GM12878 (cell line): ENCODE results near the gene WFDC11. TPM values are rescaled to one million over a fixed set of nuclear protein-coding genes. Genes with fewer than 3 reads are reported as not detected.
A peak's percentile ranks its signal among the peaks of the same experiment; 100 is the strongest.

Experiments
- ATAC-seq: fragments of 200-7000 bp; cut with Tn5 transposase; 3 replicates; pipeline ENCODE4 v1.9.1; 2020; ENCODE audit warnings: mild to moderate bottlenecking, moderate library complexity
- BruUV-seq: library from RNA; stranded (reverse); fragments of 400-500 nt; replicated peaks from 2 replicates; lab custom pipeline; 2021; lab: Mats Ljungman, UMichigan
- CTCF ChIA-PET: fragments of 300-600 bp; sonication (Branson Sonifier 250); formaldehyde crosslinking; extraction: SDS; loops from one replicate; lab custom pipeline; 2021; ENCODE audit warnings: inconsistent platforms; lab: Yijun Ruan, JAX
- POLR2A ChIA-PET: fragments of 350-600 bp; formaldehyde crosslinking; extraction: SDS; loops from one replicate; lab custom pipeline; 2021; ENCODE audit warnings: inconsistent platforms; lab: Charles Lee
- RAD21 ChIA-PET: fragments of 300-600 bp; sonication (Branson Sonifier 250); formaldehyde crosslinking; loops from one replicate; lab custom pipeline; 2023; ENCODE audit warnings: antibody characterized with exemption; ENCODE audit not compliant: unreplicated experiment; lab: Charles Lee
- SMC1A ChIA-PET: fragments of 300-600 bp; sonication (Branson Sonifier 250); formaldehyde crosslinking; loops from one replicate; lab custom pipeline; 2023; ENCODE audit not compliant: unreplicated experiment, uncharacterized antibody; lab: Charles Lee
- DNase-seq: peaks from one replicate; pipeline ENCODE4 v3.0.0-alpha.2; 2011; ENCODE audit warnings: low read depth, low spot score
- FAIRE-seq: peaks from 3 replicates; lab custom pipeline; 2011; peaks lifted over from hg19 to GRCh38; lab: Jason Lieb, UNC
- H2AFZ ChIP-seq: 2 replicates; pipeline ENCODE4 v1.6.0; 2011; ENCODE audit warnings: low read depth, low read length, control low read depth; ENCODE audit not compliant: control insufficient read depth
- H3K27ac ChIP-seq: 2 replicates; pipeline ENCODE4 v1.5.1; 2011; ENCODE audit warnings: control low read depth; ENCODE audit not compliant: control insufficient read depth, insufficient read depth
- H3K27me3 ChIP-seq, 2 experiments: replicated peaks in 1 of 2; 2 replicates each; pipeline versions ENCODE4 v1.6.0 to v1.6.1; 2011; ENCODE audit warnings: low read length in 1 of 2; ENCODE audit not compliant: control insufficient read depth in 2 of 2, insufficient read depth in 2 of 2
- H3K36me3 ChIP-seq, 2 experiments: 2 replicates each; pipeline ENCODE4 v1.5.1; 2011; ENCODE audit warnings: low read length in 1 of 2; ENCODE audit not compliant: control insufficient read depth in 2 of 2, insufficient read depth in 2 of 2
- H3K4me1 ChIP-seq: 2 replicates; pipeline ENCODE4 v1.6.1; 2011; ENCODE audit warnings: mild to moderate bottlenecking, low read length, moderate library complexity, mixed read lengths; ENCODE audit not compliant: control insufficient read depth, insufficient read depth
- H3K4me2 ChIP-seq: 2 replicates; pipeline ENCODE4 v1.6.0; 2011; ENCODE audit warnings: control low read depth; ENCODE audit not compliant: control insufficient read depth, insufficient read depth
- H3K4me3 ChIP-seq: fragments of 200-600 bp; sonication (generic); 2 replicates; pipeline ENCODE4 v1.5.1; 2016
- H3K79me2 ChIP-seq: 2 replicates; pipeline ENCODE4 v1.6.0; 2011; ENCODE audit warnings: low read length; ENCODE audit not compliant: control insufficient read depth, insufficient read depth
- H3K9ac ChIP-seq: 2 replicates; pipeline ENCODE4 v1.8.0; 2011; ENCODE audit warnings: low read length, control low read depth, mixed read lengths; ENCODE audit not compliant: control insufficient read depth, insufficient read depth
- H3K9me3 ChIP-seq: replicated peaks from 3 replicates; pipeline ENCODE4 v1.5.1; 2011; ENCODE audit warnings: mild to moderate bottlenecking, low read length; ENCODE audit not compliant: control insufficient read depth, insufficient read depth
- H4K20me1 ChIP-seq: 2 replicates; pipeline ENCODE4 v1.6.0; 2011; ENCODE audit not compliant: control insufficient read depth, insufficient read depth
- EP300 ChIP-seq, 2 experiments: fragments of 150-350 bp in 1 of 2; IDR thresholded peaks; 2 replicates each; pipeline ENCODE4 v1.6.1; 2011 to 2012; ENCODE audit warnings: low read depth in 2 of 2, low read length in 2 of 2, borderline replicate concordance in 1 of 2, improper control_type of control experiment in 1 of 2, inconsistent platforms in 1 of 2; ENCODE audit not compliant: control insufficient read depth in 1 of 2
- FOS ChIP-seq: IDR thresholded peaks from 3 replicates; pipeline ENCODE4 v1.6.1; 2011; ENCODE audit warnings: borderline replicate concordance; ENCODE audit not compliant: insufficient read length; ENCODE audit errors: extremely low read depth
- GATAD2B ChIP-seq: fragments of 450-650 bp; conservative IDR thresholded peaks from 2 replicates; pipeline ENCODE4 v1.6.1; 2017; ENCODE audit warnings: low read depth, mild to moderate bottlenecking, moderate library complexity
- LARP7 ChIP-seq: fragments of 450-650 bp; IDR thresholded peaks from 2 replicates; pipeline ENCODE4 v1.6.1; 2017; ENCODE audit warnings: mild to moderate bottlenecking
- MTA2 ChIP-seq: fragments of 450-650 bp; IDR thresholded peaks from 2 replicates; pipeline ENCODE4 v1.6.1; 2016; ENCODE audit warnings: low read depth, mild to moderate bottlenecking, moderate library complexity
- MYB ChIP-seq: fragments of 150-350 bp; IDR thresholded peaks from 2 replicates; pipeline ENCODE4 v1.6.1; 2014; ENCODE audit warnings: mild to moderate bottlenecking, low read depth, low read length, borderline replicate concordance
- NR2C1 ChIP-seq: fragments of 450-650 bp; IDR thresholded peaks from 2 replicates; pipeline ENCODE4 v1.6.1; 2017; ENCODE audit warnings: antibody characterized with exemption, mild to moderate bottlenecking, moderate library complexity
- NR2F1 ChIP-seq: fragments of 450-650 bp; conservative IDR thresholded peaks from 2 replicates; pipeline ENCODE4 v1.6.1; 2017; ENCODE audit warnings: mild to moderate bottlenecking
- RBBP5 ChIP-seq: fragments of 200-600 bp; sonication (generic); conservative IDR thresholded peaks from 2 replicates; pipeline ENCODE4 v1.6.1; 2016
- RELA ChIP-seq: fragments of 450-650 bp; IDR thresholded peaks from 2 replicates; pipeline ENCODE4 v1.8.0; 2014; ENCODE audit warnings: borderline replicate concordance; ENCODE audit not compliant: partially characterized antibody
- RUNX3 ChIP-seq: IDR thresholded peaks from 2 replicates; pipeline ENCODE4 v1.6.1; 2012; ENCODE audit warnings: low read length, inconsistent platforms
- SPI1 ChIP-seq: IDR thresholded peaks from 2 replicates; pipeline ENCODE4 v1.6.1; 2011; ENCODE audit warnings: low read depth, mild to moderate bottlenecking, low read length, moderate library complexity, borderline replicate concordance; ENCODE audit not compliant: insufficient read depth
- SREBF2 ChIP-seq: IDR thresholded peaks from 2 replicates; pipeline ENCODE4 v1.6.1; 2012; ENCODE audit warnings: mild to moderate bottlenecking, low read length
- WRNIP1 ChIP-seq: IDR thresholded peaks from 2 replicates; pipeline ENCODE4 v1.6.1; 2011; ENCODE audit warnings: low read depth, low read length, improper control_type of control experiment, borderline replicate concordance
- ZNF384 ChIP-seq: IDR thresholded peaks from 2 replicates; pipeline ENCODE4 v1.6.1; 2012; ENCODE audit warnings: low read depth, mild to moderate bottlenecking, low read length, improper control_type of control experiment, borderline replicate concordance
- WGBS: methylation state at CpG from one replicate; pipeline ENCODE4 v1.1.6; 2016; ENCODE audit warnings: low lambda C conversion rate; ENCODE audit not compliant: insufficient replicate concordance, insufficient coverage; ENCODE audit errors: missing lambda C conversion rate; 5-methylcytosine and 5-hydroxymethylcytosine counted together
- in situ Hi-C: fragments of 300-500 bp; cut with MboI; formaldehyde crosslinking; loops from 9 replicates; pipeline ENCODE4 v1.14.3; 2018; ENCODE audit warnings: mixed read lengths
- intact Hi-C: fragments of 100-400 bp; cut with micrococcal nuclease; formaldehyde crosslinking; loops from one replicate; pipeline ENCODE4 v1.14.2; 2022; ENCODE audit not compliant: unreplicated experiment
- polyA plus RNA-seq, 11 experiments: library from polyadenylated mRNA; depleted of rRNA in 4 of 11; unstranded in 6 of 11; stranded (reverse) in 5 of 11; fragments of >200 nt; fragmentation: Nextera tagmentation in 4 of 11; fragmentation: Illumina TruSeq in 1 of 11; extraction: Ambion mirVana in 4 of 11; extraction: Trizol in 1 of 11; gene quantifications; 1 replicate in 1 of 11; 2 replicates in 10 of 11; pipeline versions ENCODE4 v1.2.1 to v1.2.3, GENCODE V29; 2011 to 2016; ENCODE audit warnings: inconsistent platforms in 2 of 11, missing spikeins in 2 of 11, low read depth in 1 of 11
- total RNA-seq, 4 experiments: library from RNA; depleted of rRNA in 3 of 4; stranded (reverse); fragments of >200 nt in 3 of 4; fragmentation: Illumina TruSeq in 1 of 4; extraction: Trizol in 1 of 4; gene quantifications; 2 replicates each; pipeline versions ENCODE4 v1.2.1 to v1.2.3, GENCODE V29; 2013 to 2021

Gene WFDC11
- total and polyA plus RNA-seq, 10 of the 15 experiments (the other 5 are each of a cell fraction or from before 2014, with no cell fraction given) = not detected

- no peak for TF ChIP-seq WRNIP1
- no peak for TF ChIP-seq RELA
- TF ChIP-seq SREBF2 = no peak
- TF ChIP-seq RUNX3 = no peak
- TF ChIP-seq FOS = no peak
- no peak for TF ChIP-seq MTA2
- TF ChIP-seq RBBP5 = no peak
- no peak for TF ChIP-seq NR2C1
- no peak for TF ChIP-seq GATAD2B
Observed at GRCh38 chr20:45701873-45702272, 31.8 kb upstream of the WFDC11 start, which contains the start of gene WFDC13 (continued).

GRCh38 chr20:45701104-45701503 is 31.1 kb upstream of the WFDC11 start:
- intact Hi-C loops = no loop called here
- FAIRE-seq = no peak
- ChIA-PET RAD21 (interaction anchor here (0.7 kb wide), 1 partner anchor 986 kb away, joined by 3 read pairs; no protein-coding TSS in a partner anchor), POLR2A (no interaction called here), CTCF (no interaction called here), SMC1A (no interaction called here)
- 36% methylated on average over 4 of the region's 4 CpGs for WGBS
- peak; percentile 8 for DNase-seq
- H3K9me3 ChIP-seq = no peaks in the 10 kb centered on the region; the same call in 2 of the 3 replicates
- ATAC-seq = peak; percentile 75
- BruUV-seq = no TSS peak
- H3K9ac ChIP-seq = no peak overlapping the region
- no peak overlapping the region for H3K4me3 ChIP-seq
- H3K27ac ChIP-seq = peak overlapping the region; percentile 39; the same call in 1 of the 2 replicates
- in situ Hi-C loops = no loop called here
- H4K20me1 ChIP-seq = no peaks in the 10 kb centered on the region
- peak overlapping the region; percentile 15 for H2AFZ ChIP-seq
- no peaks in the 10 kb centered on the region for H3K27me3 ChIP-seq
- no peaks in the 10 kb centered on the region for H3K36me3 ChIP-seq
- H3K79me2 ChIP-seq = no peaks in the 10 kb centered on the region
- H3K4me2 ChIP-seq = peak overlapping the region; percentile 77
- TF ChIP-seq SPI1 (peak; percentile 88), LARP7 (no peak), EP300 (IDR thresholded peaks at IDR 0.05; ENCODE audit: borderline replicate concordance in 1 of 2, control insufficient read depth in 1 of 2, low read depth in 2 of 2, low read length in 2 of 2) (no peak), NR2F1 (no peak), WRNIP1 (no peak), MYB (no peak), ZNF384 (no peak)
- peaks cover 17% of the 10 kb centered on the region for H3K4me1 ChIP-seq
